Prostate gland (tissue), 2 donors: ENCODE results near the gene ZBTB11. TPM values are rescaled to one million over a fixed set of nuclear protein-coding genes. Genes with fewer than 3 reads are reported as not detected.

Source experiments
- DNase-seq: peaks from one replicate; pipeline ENCODE4 v3.0.0-alpha.2; 2019; ENCODE audit warnings: low spot score
- H3K27ac ChIP-seq, 2 donors: fragments of 200-600 bp; sonication (generic); 2 replicates each; pipeline ENCODE4 v1.5.1; 2017 to 2019
- H3K27me3 ChIP-seq: fragments of 200-600 bp; sonication (generic); replicated peaks from 2 replicates; pipeline ENCODE4 v1.5.1; 2019; ENCODE audit not compliant: insufficient read depth
- H3K36me3 ChIP-seq, 2 donors: fragments of 200-600 bp; sonication (generic); 1 replicate in 1 of 2; 2 replicates in 1 of 2; pipeline versions ENCODE4 v1.5.1 to v1.8.1; 2017 to 2019
- H3K4me1 ChIP-seq: fragments of 200-600 bp; sonication (generic); replicated peaks from 2 replicates; pipeline ENCODE4 v1.5.1; 2019
- H3K4me3 ChIP-seq, 2 donors: fragments of 200-600 bp; sonication (generic); 2 replicates each; pipeline ENCODE4 v1.5.1; 2017 to 2019
- H3K9me3 ChIP-seq: fragments of 200-600 bp; sonication (generic); 2 replicates; pipeline ENCODE4 v1.5.1; 2017
- POLR2A ChIP-seq: fragments of 450-650 bp; IDR thresholded peaks from one replicate; pipeline ENCODE4 v1.6.1; 2016; ENCODE audit warnings: antibody characterized with exemption, mild to moderate bottlenecking
- POLR2AphosphoS5 ChIP-seq: sonication (generic); formaldehyde crosslinking; IDR thresholded peaks from one replicate; pipeline ENCODE4 v1.6.1; 2017; ENCODE audit warnings: antibody characterized with exemption
- WGBS: methylation state at CpG from one replicate; pipeline ENCODE4 v1.1.5; 2018; 5-methylcytosine and 5-hydroxymethylcytosine counted together
- intact Hi-C: fragments of 100-400 bp; cut with DNase I; formaldehyde crosslinking; loops from one replicate; pipeline ENCODE4 v1.14.2; 2022
- total RNA-seq, 2 donors: library from RNA; depleted of rRNA; stranded (reverse); fragments of >200 nt; gene quantifications; one replicate each; pipeline ENCODE4 v1.1.0, GENCODE V29; 2016
- TF ChIP-seq, protein P1 (sequence below), 4 experiments: fragments of 200-600 bp in 2 of 4; fragments of 450-650 bp in 2 of 4; sonication (generic) in 2 of 4; IDR thresholded peaks; 1 replicate in 3 of 4; 2 replicates in 1 of 4; pipeline ENCODE4 v1.5.1; 2016 to 2019; ENCODE audit warnings: antibody characterized with exemption in 4 of 4, mild to moderate bottlenecking in 2 of 4, moderate library complexity in 2 of 4

ZBTB11 gene
- total RNA-seq, 2 donors from 2014 or later: 20.5 to 21.2 TPM

DNA sequence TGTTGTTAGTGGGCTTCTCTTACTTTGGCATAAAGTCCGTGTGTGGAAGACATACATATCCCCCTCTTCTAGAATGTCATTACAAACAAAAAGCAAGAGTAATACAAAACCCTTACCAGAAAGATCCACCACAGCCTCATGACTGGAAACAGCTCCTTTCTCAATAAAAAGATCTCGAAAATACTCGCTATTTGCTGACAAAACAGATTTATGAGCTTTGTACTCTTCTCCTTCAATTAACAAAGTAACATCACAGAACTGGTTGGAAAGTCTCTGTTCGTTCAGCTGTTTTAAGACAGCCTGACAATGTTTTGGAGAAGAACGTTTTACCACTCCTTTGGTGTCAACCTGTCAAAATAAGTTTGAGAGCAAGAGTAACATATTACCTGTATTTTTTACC lies 5.9 kb downstream of the ZBTB11 start:
- no peaks in the 10 kb centered on the region for H3K36me3 ChIP-seq

DNA sequence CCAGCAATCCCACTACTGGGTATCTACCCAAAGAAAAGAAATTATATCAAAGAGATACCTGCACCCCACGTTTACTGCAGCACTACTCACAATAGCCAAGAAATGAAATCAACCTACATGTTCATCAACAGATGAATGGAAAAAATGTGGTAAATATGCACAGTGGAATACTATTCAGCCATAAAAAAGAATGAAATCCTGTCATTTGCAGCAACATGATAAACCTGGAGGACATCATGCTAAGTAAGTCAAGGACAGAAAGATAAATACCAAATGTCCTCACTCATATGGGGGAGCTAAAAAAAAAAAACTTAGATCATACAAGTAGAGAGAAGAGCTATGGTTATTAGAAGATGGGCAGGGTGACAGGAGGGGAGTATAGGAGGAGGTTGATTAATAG lies 9.1 kb downstream of the ZBTB11 start:
- H3K4me1 ChIP-seq: no peaks in the 10 kb centered on the region
- no peak overlapping the region for H3K4me3 ChIP-seq
- H3K27ac ChIP-seq: no peak overlapping the region
- H3K27me3 ChIP-seq: no peaks in the 10 kb centered on the region
- intact Hi-C loops: no loop called here
- DNase-seq: no peak
- H3K9me3 ChIP-seq: no peaks in the 10 kb centered on the region
- WGBS: 88% methylated on average over 1 of the region's 1 CpG
- TF ChIP-seq, protein P1, sequence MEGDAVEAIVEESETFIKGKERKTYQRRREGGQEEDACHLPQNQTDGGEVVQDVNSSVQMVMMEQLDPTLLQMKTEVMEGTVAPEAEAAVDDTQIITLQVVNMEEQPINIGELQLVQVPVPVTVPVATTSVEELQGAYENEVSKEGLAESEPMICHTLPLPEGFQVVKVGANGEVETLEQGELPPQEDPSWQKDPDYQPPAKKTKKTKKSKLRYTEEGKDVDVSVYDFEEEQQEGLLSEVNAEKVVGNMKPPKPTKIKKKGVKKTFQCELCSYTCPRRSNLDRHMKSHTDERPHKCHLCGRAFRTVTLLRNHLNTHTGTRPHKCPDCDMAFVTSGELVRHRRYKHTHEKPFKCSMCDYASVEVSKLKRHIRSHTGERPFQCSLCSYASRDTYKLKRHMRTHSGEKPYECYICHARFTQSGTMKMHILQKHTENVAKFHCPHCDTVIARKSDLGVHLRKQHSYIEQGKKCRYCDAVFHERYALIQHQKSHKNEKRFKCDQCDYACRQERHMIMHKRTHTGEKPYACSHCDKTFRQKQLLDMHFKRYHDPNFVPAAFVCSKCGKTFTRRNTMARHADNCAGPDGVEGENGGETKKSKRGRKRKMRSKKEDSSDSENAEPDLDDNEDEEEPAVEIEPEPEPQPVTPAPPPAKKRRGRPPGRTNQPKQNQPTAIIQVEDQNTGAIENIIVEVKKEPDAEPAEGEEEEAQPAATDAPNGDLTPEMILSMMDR (IDR thresholded peaks at IDR 0.05): no peak
- H3K36me3 ChIP-seq: no peaks in the 10 kb centered on the region

More for the DNA sequence above, 5.9 kb downstream of the ZBTB11 start:
- Histone ChIP-seq H3K4me3 (no peak overlapping the region), H3K27me3 (no peaks in the 10 kb centered on the region), H3K9me3 (no peaks in the 10 kb centered on the region), H3K4me1 (no peaks in the 10 kb centered on the region), H3K27ac (peak overlapping the region in 1 of 2 donors; percentile 5)
- DNase-seq: no peak
- TF ChIP-seq, protein P1 (IDR thresholded peaks at IDR 0.05): no peak
- no peak for TF ChIP-seq POLR2A
- intact Hi-C loops: no loop called here
- 61% methylated on average over 5 of the region's 5 CpGs for WGBS

DNA sequence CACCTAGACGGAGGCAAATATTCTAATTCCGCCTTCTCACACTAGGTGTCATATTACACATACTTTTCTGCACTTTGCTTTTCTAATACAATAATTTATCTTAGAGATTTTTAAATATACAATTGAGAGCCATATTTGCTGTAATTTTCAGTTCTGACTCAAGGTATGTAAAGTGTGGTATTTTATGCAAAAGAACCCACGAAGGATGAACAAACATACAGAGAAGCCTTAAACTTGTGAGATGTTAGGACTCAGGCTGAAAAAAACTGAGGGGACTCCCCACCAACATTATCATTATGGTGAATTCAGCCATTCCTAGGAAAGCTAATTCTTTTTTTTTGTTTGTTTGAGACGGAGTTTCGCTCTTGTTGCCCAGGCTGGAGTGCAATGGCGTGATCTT lies 9.6 kb downstream of the ZBTB11 start:
- 93% methylated on average over 6 of the region's 6 CpGs for WGBS
- intact Hi-C loops: no loop called here
- no peak for DNase-seq
- no peak for TF ChIP-seq POLR2A
- TF ChIP-seq POLR2AphosphoS5: no peak
- TF ChIP-seq, protein P1 (IDR thresholded peaks at IDR 0.05): no peak
- H3K9me3 ChIP-seq: no peaks in the 10 kb centered on the region
- H3K4me1 ChIP-seq: no peaks in the 10 kb centered on the region
- no peak overlapping the region for H3K27ac ChIP-seq
- H3K36me3 ChIP-seq: no peaks in the 10 kb centered on the region
- no peak overlapping the region for H3K4me3 ChIP-seq
- H3K27me3 ChIP-seq: no peaks in the 10 kb centered on the region

DNA sequence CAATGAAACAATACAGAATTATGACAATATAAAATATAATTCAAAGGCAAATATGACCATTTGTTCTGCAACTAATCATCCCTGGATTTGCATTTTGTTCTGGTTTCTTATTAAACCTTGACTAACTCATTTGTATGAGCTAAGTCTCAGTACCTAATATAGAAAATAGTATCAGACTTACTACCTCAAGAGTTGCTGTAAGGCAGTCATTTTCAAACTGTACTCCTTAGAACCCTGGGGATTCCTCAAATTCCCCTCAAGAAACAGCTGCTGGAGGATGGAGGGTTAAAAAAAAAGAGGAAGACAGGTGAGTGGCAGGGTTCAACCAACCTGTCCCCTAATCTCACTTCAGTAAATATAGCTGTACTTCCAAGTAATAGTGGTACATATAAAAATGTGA lies 11.1 kb downstream of the ZBTB11 start:
- no peak overlapping the region for H3K4me3 ChIP-seq
- no peaks in the 10 kb centered on the region for H3K27me3 ChIP-seq
- no peaks in the 10 kb centered on the region for H3K9me3 ChIP-seq
- H3K27ac ChIP-seq: no peak overlapping the region
- DNase-seq: no peak
- intact Hi-C loops: no loop called here
- H3K4me1 ChIP-seq: no peaks in the 10 kb centered on the region
- no peaks in the 10 kb centered on the region for H3K36me3 ChIP-seq
- TF ChIP-seq, protein P1 (IDR thresholded peaks at IDR 0.05): no peak
- TF ChIP-seq POLR2AphosphoS5: no peak
- TF ChIP-seq POLR2A: no peak

DNA sequence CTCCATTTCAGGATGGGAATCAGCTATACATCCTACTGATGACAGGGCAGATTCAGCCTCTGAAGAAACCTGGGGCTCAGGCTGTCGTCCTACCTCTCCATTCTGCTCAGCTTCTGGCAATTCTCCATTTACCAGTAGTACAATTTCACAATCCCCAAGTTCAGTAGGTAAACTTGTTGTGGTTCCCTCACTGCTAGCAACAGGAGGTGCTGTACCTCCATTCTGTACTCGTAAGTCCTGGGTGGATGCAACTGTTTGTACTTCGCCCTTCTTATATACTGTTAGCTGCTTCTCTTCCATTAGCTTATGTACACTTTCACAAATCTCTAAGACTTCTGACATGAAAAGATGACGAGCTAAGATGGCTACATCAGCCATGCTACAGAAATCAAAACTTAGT lies 11.6 kb downstream of the ZBTB11 start:
- Histone ChIP-seq H3K4me3 (no peak overlapping the region), H3K27me3 (no peaks in the 10 kb centered on the region), H3K36me3 (no peaks in the 10 kb centered on the region), H3K4me1 (no peaks in the 10 kb centered on the region), H3K9me3 (no peaks in the 10 kb centered on the region), H3K27ac (no peak overlapping the region)
- intact Hi-C loops: no loop called here
- TF ChIP-seq POLR2A: no peak
- TF ChIP-seq POLR2AphosphoS5: no peak
- TF ChIP-seq, protein P1 (IDR thresholded peaks at IDR 0.05): no peak
- WGBS: 95% methylated on average over 4 of the region's 4 CpGs
- DNase-seq: no peak
